H1 (cell line): Measurements from ENCODE around the gene AKR1B15. TPM values are rescaled to one million over a fixed set of nuclear protein-coding genes. Genes with fewer than 3 reads are reported as not detected.

Experiments used
- CTCF ChIA-PET: fragments of 300-600 bp; sonication (Branson Sonifier 250); formaldehyde crosslinking; loops from one replicate; lab custom pipeline; 2021; ENCODE audit not compliant: partially characterized antibody; lab: Charles Lee
- POLR2A ChIA-PET: fragments of 300-600 bp; sonication (Branson Sonifier 250); formaldehyde crosslinking; loops from one replicate; lab custom pipeline; 2021; ENCODE audit warnings: inconsistent platforms; ENCODE audit not compliant: partially characterized antibody; lab: Charles Lee
- DNase-seq, 2 experiments: peaks; one replicate each; pipeline versions ENCODE4 v3.0.0 to v3.0.0-alpha.2; 2010 to 2022; ENCODE audit warnings: low spot score in 2 of 2, low read depth in 1 of 2, mixed read lengths in 1 of 2
- FAIRE-seq: peaks from 2 replicates; lab custom pipeline; 2011; peaks lifted over from hg19 to GRCh38; lab: Jason Lieb, UNC
- H2AFZ ChIP-seq: 2 replicates; pipeline ENCODE4 v1.8.1; 2012; ENCODE audit warnings: low read length, inconsistent platforms
- H2AK5ac ChIP-seq: 2 replicates; pipeline ENCODE4 v1.6.1; 2013; ENCODE audit warnings: low read depth, low read length
- H2BK120ac ChIP-seq: replicated peaks from 2 replicates; pipeline ENCODE3; 2013; ENCODE audit warnings: low read depth, low read length, inconsistent platforms
- H2BK12ac ChIP-seq: 2 replicates; pipeline ENCODE4 v1.6.1; 2013; ENCODE audit warnings: low read depth, low read length
- H2BK15ac ChIP-seq: 2 replicates; pipeline ENCODE4 v1.6.1; 2013; ENCODE audit warnings: low read length
- H2BK20ac ChIP-seq: 2 replicates; pipeline ENCODE4 v1.6.1; 2013; ENCODE audit warnings: low read length
- H2BK5ac ChIP-seq: 2 replicates; pipeline ENCODE4 v1.6.1; 2013; ENCODE audit warnings: low read depth, low read length
- H3K14ac ChIP-seq: 2 replicates; pipeline ENCODE4 v1.6.1; 2013; ENCODE audit warnings: inconsistent platforms; ENCODE audit not compliant: insufficient read length
- H3K18ac ChIP-seq: 2 replicates; pipeline ENCODE4 v1.6.1; 2013; ENCODE audit warnings: low read length; ENCODE audit errors: extremely low read depth
- H3K23ac ChIP-seq: 2 replicates; pipeline ENCODE4 v1.6.1; 2013; ENCODE audit warnings: inconsistent platforms; ENCODE audit not compliant: insufficient read length
- H3K23me2 ChIP-seq: 2 replicates; pipeline ENCODE4 v1.6.1; 2013; ENCODE audit warnings: low read depth, low read length
- H3K27ac ChIP-seq: 2 replicates; pipeline ENCODE4 v1.6.1; 2011; ENCODE audit warnings: low read depth, low read length, inconsistent platforms
- H3K27me3 ChIP-seq, 4 experiments: replicated peaks in 1 of 4; 1 replicate in 1 of 4; 2 replicates in 3 of 4; pipeline versions ENCODE4 v1.6.1 to v1.8.1; 2011 to 2013; ENCODE audit warnings: low read length in 3 of 4, mild to moderate bottlenecking in 3 of 4, inconsistent platforms in 2 of 4, mixed read lengths in 2 of 4, moderate library complexity in 1 of 4; ENCODE audit not compliant: control insufficient read depth in 3 of 4, insufficient read depth in 3 of 4; ENCODE audit errors: extremely low read depth in 1 of 4
- H3K36me3 ChIP-seq, 4 experiments: 2 replicates each; pipeline versions ENCODE4 v1.6.1 to v1.8.1; 2011 to 2013; ENCODE audit warnings: mild to moderate bottlenecking in 4 of 4, low read length in 3 of 4, moderate library complexity in 2 of 4, control low read depth in 1 of 4, inconsistent platforms in 1 of 4; ENCODE audit not compliant: insufficient read depth in 4 of 4, control insufficient read depth in 2 of 4
- H3K4ac ChIP-seq: replicated peaks from 2 replicates; pipeline ENCODE3; 2013; ENCODE audit warnings: low read length, low read depth, mixed read lengths, inconsistent platforms; ENCODE audit not compliant: insufficient read length
- H3K4me1 ChIP-seq, 4 experiments: replicated peaks in 1 of 4; 1 replicate in 1 of 4; 2 replicates in 3 of 4; pipeline versions ENCODE4 v1.6.1 to v1.8.1; 2011 to 2013; ENCODE audit warnings: low read length in 3 of 4, inconsistent platforms in 2 of 4, mixed read lengths in 1 of 4; ENCODE audit not compliant: insufficient read depth in 4 of 4, control insufficient read depth in 3 of 4
- H3K4me2 ChIP-seq, 2 experiments: 2 replicates each; pipeline versions ENCODE4 v1.6.1 to v1.8.1; 2011 to 2013; ENCODE audit warnings: low read depth in 2 of 2, low read length in 2 of 2, control low read depth in 1 of 2, inconsistent platforms in 1 of 2, mild to moderate bottlenecking in 1 of 2; ENCODE audit not compliant: insufficient read depth in 1 of 2
- H3K4me3 ChIP-seq, 4 experiments: fragments of 200-600, 300-600 bp in 1 of 4; sonication (generic), shearing (Covaris generic), sonication (Bioruptor Twin) in 1 of 4; 2 replicates each; pipeline versions ENCODE4 v1.5.1 to v1.8.1; 2011 to 2016; ENCODE audit warnings: low read length in 4 of 4, low read depth in 3 of 4, control low read depth in 2 of 4, inconsistent platforms in 2 of 4, mild to moderate bottlenecking in 2 of 4, mixed read lengths in 1 of 4, moderate library complexity in 1 of 4; ENCODE audit not compliant: insufficient read depth in 2 of 4; ENCODE audit errors: extremely low read depth in 1 of 4
- H3K56ac ChIP-seq: replicated peaks from 2 replicates; pipeline ENCODE3; 2013; ENCODE audit warnings: low read depth, mild to moderate bottlenecking, mixed read lengths, low read length, inconsistent platforms; ENCODE audit not compliant: insufficient read length
- H3K79me1 ChIP-seq: 2 replicates; pipeline ENCODE4 v1.6.1; 2013; ENCODE audit warnings: low read depth, low read length, control low read depth
- H3K79me2 ChIP-seq, 2 experiments: 2 replicates each; pipeline versions ENCODE4 v1.6.1 to v1.8.1; 2012 to 2013; ENCODE audit warnings: low read length in 2 of 2, mild to moderate bottlenecking in 2 of 2, inconsistent platforms in 1 of 2; ENCODE audit not compliant: insufficient read depth in 2 of 2, control insufficient read depth in 1 of 2
- H3K9ac ChIP-seq, 4 experiments: replicated peaks in 1 of 4; 1 replicate in 1 of 4; 2 replicates in 3 of 4; pipeline versions ENCODE4 v1.6.1 to v1.8.1; 2011 to 2013; ENCODE audit warnings: low read depth in 3 of 4, low read length in 3 of 4, control low read depth in 2 of 4, mild to moderate bottlenecking in 2 of 4, moderate library complexity in 2 of 4, inconsistent platforms in 1 of 4; ENCODE audit errors: extremely low read depth in 1 of 4
- H3K9me3 ChIP-seq, 2 experiments: 2 replicates each; pipeline versions ENCODE4 v1.6.1 to v1.8.1; 2012 to 2013; ENCODE audit warnings: mild to moderate bottlenecking in 2 of 2, moderate library complexity in 2 of 2, control low read depth in 1 of 2, inconsistent platforms in 1 of 2, low read depth in 1 of 2, low read length in 1 of 2, mixed read lengths in 1 of 2; ENCODE audit not compliant: insufficient read depth in 2 of 2
- H4K20me1 ChIP-seq, 2 experiments: replicated peaks in 1 of 2; 2 replicates each; pipeline versions ENCODE3 to v1.8.1; 2011 to 2013; ENCODE audit warnings: inconsistent platforms in 2 of 2, low read length in 2 of 2, mild to moderate bottlenecking in 1 of 2; ENCODE audit not compliant: insufficient read depth in 2 of 2, control insufficient read depth in 1 of 2
- H4K5ac ChIP-seq: 2 replicates; pipeline ENCODE4 v1.6.1; 2013; ENCODE audit warnings: low read length, low read depth, mixed read lengths, inconsistent platforms; ENCODE audit not compliant: insufficient read length
- H4K8ac ChIP-seq: 2 replicates; pipeline ENCODE4 v1.8.0; 2013; ENCODE audit warnings: mild to moderate bottlenecking, moderate library complexity, low read length, inconsistent platforms; ENCODE audit not compliant: insufficient read depth; ENCODE audit errors: extremely low read depth
- H4K91ac ChIP-seq: replicated peaks from 2 replicates; pipeline ENCODE3; 2013; ENCODE audit warnings: low read length, mixed read lengths, inconsistent platforms; ENCODE audit not compliant: insufficient read length
- ASH2L ChIP-seq: fragments of 200-600, 300-600 bp; sonication (generic); IDR thresholded peaks from one replicate; pipeline ENCODE4 v1.7.1; 2017; ENCODE audit warnings: low read length
- EZH2 ChIP-seq: fragments of 200-600 bp; sonication (generic); IDR thresholded peaks from 2 replicates; pipeline ENCODE4 v1.7.1; 2012; ENCODE audit warnings: low read depth, mild to moderate bottlenecking, moderate library complexity, low read length, inconsistent platforms; ENCODE audit not compliant: severe bottlenecking
- NANOG ChIP-seq: IDR thresholded peaks from 2 replicates; pipeline ENCODE4 v1.6.1; 2011; ENCODE audit warnings: low read length, low read depth, mild to moderate bottlenecking, inconsistent platforms; ENCODE audit not compliant: insufficient read depth, poor library complexity, severe bottlenecking
- NRF1 ChIP-seq: IDR thresholded peaks from 2 replicates; pipeline ENCODE4 v1.6.1; 2011; ENCODE audit warnings: mild to moderate bottlenecking, low read depth, low read length, improper control_type of control experiment
- POLR2A ChIP-seq, 2 experiments: IDR thresholded peaks; 1 replicate in 1 of 2; 2 replicates in 1 of 2; pipeline ENCODE4 v1.6.1; 2011; ENCODE audit warnings: low read depth in 2 of 2, low read length in 2 of 2, mild to moderate bottlenecking in 2 of 2; ENCODE audit errors: control extremely low read depth in 1 of 2
- POU5F1 ChIP-seq: IDR thresholded peaks from 2 replicates; pipeline ENCODE4 v1.6.1; 2011; ENCODE audit warnings: low read depth, mild to moderate bottlenecking, low read length, moderate library complexity
- SIN3A ChIP-seq, 2 experiments: IDR thresholded peaks in 1 of 2; conservative IDR thresholded peaks in 1 of 2; 2 replicates each; pipeline ENCODE4 v1.6.1; 2011 to 2012; ENCODE audit warnings: low read length in 2 of 2, improper control_type of control experiment in 1 of 2, low read depth in 1 of 2, mild to moderate bottlenecking in 1 of 2
- SIRT6 ChIP-seq: IDR thresholded peaks from one replicate; pipeline ENCODE4 v1.7.1; 2012; ENCODE audit warnings: low read length, inconsistent platforms
- SUZ12 ChIP-seq: fragments of 200-600 bp; sonication (generic); IDR thresholded peaks from 2 replicates; pipeline ENCODE4 v1.6.1; 2012; ENCODE audit warnings: mild to moderate bottlenecking, inconsistent platforms, low read length, moderate library complexity, mixed read lengths
- TAF1 ChIP-seq: IDR thresholded peaks from 2 replicates; pipeline ENCODE4 v1.6.1; 2011; ENCODE audit warnings: mild to moderate bottlenecking, low read depth, low read length
- TBP ChIP-seq: IDR thresholded peaks from 2 replicates; pipeline ENCODE4 v1.6.1; 2011; ENCODE audit warnings: low read depth, low read length, improper control_type of control experiment
- WGBS, 2 experiments: shearing (Covaris generic) in 1 of 2; methylation state at CpG; one replicate each; pipeline versions ENCODE4 v1.1.6 to v1.1.7; 2013 to 2015; ENCODE audit warnings: low lambda C conversion rate in 2 of 2, mixed read lengths in 2 of 2, inconsistent platforms in 1 of 2, low coverage in 1 of 2, missing lambda C conversion rate in 1 of 2; ENCODE audit not compliant: insufficient replicate concordance in 2 of 2, insufficient coverage in 1 of 2, insufficient read length in 1 of 2; ENCODE audit errors: extremely low coverage in 1 of 2, missing lambda C conversion rate in 1 of 2; 5-methylcytosine and 5-hydroxymethylcytosine counted together
- polyA plus RNA-seq, 7 experiments: library from polyadenylated mRNA; depleted of rRNA in 3 of 7; stranded (reverse) in 5 of 7; unstranded in 2 of 7; fragments of >200 nt in 5 of 7; fragments of 200-250 nt in 2 of 7; gene quantifications; 1 replicate in 5 of 7; 2 replicates in 1 of 7; 4 replicates in 1 of 7; pipeline versions ENCODE4 v1.2.1 to v1.2.3, GENCODE V29; 2011 to 2013; ENCODE audit warnings: missing spikeins in 2 of 7, mixed read lengths in 2 of 7
- total RNA-seq: library from RNA; stranded (reverse); fragmentation: NEBNext Ultra II Directional; extraction: Animal tissue kit (Norgen Biotek cat#: 25700); gene quantifications from 2 replicates; pipeline ENCODE4 v1.2.1, GENCODE V29; 2021

Gene AKR1B15
- total and polyA plus RNA-seq, 2 of the 8 experiments (the other 6 are each of a cell fraction or from before 2014, with no cell fraction given): 0.15 to 0.47 TPM

GRCh38 chr7:134520130-134520529 is 28.8 kb upstream of the AKR1B15 start:
- H3K14ac ChIP-seq: no peak overlapping the region
- H4K8ac ChIP-seq: no peak overlapping the region
- H2BK15ac ChIP-seq: no peak overlapping the region
- TF ChIP-seq NANOG (no peak), POU5F1 (no peak), SUZ12 (no peak), ASH2L (no peak), SIN3A (conservative IDR thresholded peaks at IDR 0.05 in 1 of 2, IDR thresholded peaks at IDR 0.05 in 1 of 2; ENCODE audit: low read depth in 1 of 2, low read length in 2 of 2) (no peak), POLR2A (IDR thresholded peaks at IDR 0.05; ENCODE audit: control extremely low read depth in 1 of 2, low read depth in 2 of 2, low read length in 2 of 2) (no peak), TAF1 (no peak), TBP (no peak), EZH2 (no peak), SIRT6 (no peak), NRF1 (no peak)
- no peak overlapping the region for H2BK120ac ChIP-seq
- H3K9ac ChIP-seq: no peak overlapping the region
- no peaks in the 10 kb centered on the region for H3K4me1 ChIP-seq
- CTCF ChIA-PET: interaction anchor here (1.1 kb wide), 1 partner anchor 91 kb away, joined by 5 read pairs; no protein-coding TSS in a partner anchor
- H3K18ac ChIP-seq: no peak overlapping the region
- H4K20me1 ChIP-seq: no peaks in the 10 kb centered on the region
- H4K91ac ChIP-seq: no peak overlapping the region
- no peaks in the 10 kb centered on the region for H3K79me1 ChIP-seq
- no peaks in the 10 kb centered on the region for H3K27me3 ChIP-seq
- no peak overlapping the region for H3K4me3 ChIP-seq
- no peak overlapping the region for H3K27ac ChIP-seq
- DNase-seq: no peak
- 90% methylated on average over 4 of the region's 4 CpGs; no CpG with 5 or more reads in 1 of the 2 experiments for WGBS, 2 experiments
- FAIRE-seq: no peak
- no peak overlapping the region for H3K56ac ChIP-seq
- H3K4ac ChIP-seq: no peak overlapping the region
- no peak overlapping the region for H3K23ac ChIP-seq
- H3K79me2 ChIP-seq: no peaks in the 10 kb centered on the region
- no peak overlapping the region for H2AFZ ChIP-seq
- no peak overlapping the region for H2BK12ac ChIP-seq
- POLR2A ChIA-PET: no interaction called here
- no peak overlapping the region for H4K5ac ChIP-seq
- H3K23me2 ChIP-seq: no peaks in the 10 kb centered on the region
- no peaks in the 10 kb centered on the region for H3K36me3 ChIP-seq
- no peak overlapping the region for H3K4me2 ChIP-seq
- H2BK5ac ChIP-seq: no peak overlapping the region
- no peak overlapping the region for H2BK20ac ChIP-seq
- no peak overlapping the region for H2AK5ac ChIP-seq
- H3K9me3 ChIP-seq: no peaks in the 10 kb centered on the region
